Neural progenitor cell (in vitro differentiated cells): ENCODE data around the gene ASIC2. TPM values are rescaled to one million over a fixed set of nuclear protein-coding genes. Genes with fewer than 3 reads are reported as not detected.

Experiments used
- DNase-seq: peaks from one replicate; pipeline ENCODE4 v3.0.0-alpha.2; 2016; ENCODE audit warnings: low spot score
- H2AFZ ChIP-seq: fragments of 200-600 bp; sonication (generic); replicated peaks from 2 replicates; pipeline ENCODE4 v1.6.1; 2016; ENCODE audit warnings: antibody characterized with exemption
- H3F3A ChIP-seq: fragments of 200-600 bp; sonication (generic); 2 replicates; pipeline ENCODE4 v1.6.1; 2016; ENCODE audit warnings: antibody characterized with exemption, low read depth
- H3K27ac ChIP-seq: fragments of 200-600 bp; sonication (generic); 2 replicates; pipeline ENCODE4 v1.5.1; 2016; ENCODE audit warnings: mild to moderate bottlenecking
- H3K27me3 ChIP-seq: fragments of 200-600 bp; sonication (generic); 2 replicates; pipeline ENCODE4 v1.6.1; 2016; ENCODE audit warnings: mild to moderate bottlenecking, moderate library complexity
- H3K36me3 ChIP-seq: fragments of 200-600 bp; sonication (generic); 2 replicates; pipeline ENCODE4 v1.5.1; 2016
- H3K4me1 ChIP-seq: fragments of 200-600 bp; sonication (generic); 2 replicates; pipeline ENCODE4 v1.6.1; 2016; ENCODE audit warnings: mixed run types
- H3K4me2 ChIP-seq: fragments of 200-600 bp; sonication (generic); 2 replicates; pipeline ENCODE4 v1.6.1; 2016
- H3K4me3 ChIP-seq: fragments of 200-600 bp; sonication (generic); 2 replicates; pipeline ENCODE4 v1.5.1; 2016
- H3K79me2 ChIP-seq: fragments of 200-600 bp; sonication (generic); 2 replicates; pipeline ENCODE4 v1.6.1; 2016; ENCODE audit warnings: low read depth
- H3K9ac ChIP-seq: fragments of 200-600 bp; sonication (generic); 2 replicates; pipeline ENCODE4 v1.6.1; 2016
- H3K9me3 ChIP-seq: fragments of 200-600 bp; sonication (generic); 2 replicates; pipeline ENCODE4 v1.5.1; 2016; ENCODE audit warnings: low read depth
- H4K20me1 ChIP-seq: fragments of 200-600 bp; sonication (generic); 2 replicates; pipeline ENCODE4 v1.6.1; 2016; ENCODE audit warnings: low read depth
- H3K27ac Mint-ChIP-seq: 3 replicates; pipeline ENCODE4 v1.8.0; 2021; ENCODE audit warnings: mixed read lengths
- H3K27me3 Mint-ChIP-seq: 2 replicates; pipeline ENCODE4 v1.8.0; 2022; ENCODE audit warnings: low read depth, mild to moderate bottlenecking, inconsistent platforms, moderate library complexity, mixed read lengths; ENCODE audit not compliant: insufficient read depth
- H3K36me3 Mint-ChIP-seq: 3 replicates; pipeline ENCODE4 v1.8.0; 2021; ENCODE audit warnings: mixed read lengths
- H3K4me1 Mint-ChIP-seq: 3 replicates; pipeline ENCODE4 v1.8.0; 2021; ENCODE audit warnings: mixed read lengths
- H3K4me3 Mint-ChIP-seq: 3 replicates; pipeline ENCODE4 v1.8.0; 2021; ENCODE audit warnings: mild to moderate bottlenecking, moderate library complexity, mixed read lengths
- H3K9me3 Mint-ChIP-seq: 3 replicates; pipeline ENCODE4 v1.8.0; 2020; ENCODE audit warnings: mixed read lengths
- CTCF ChIP-seq: fragments of 200-600 bp; sonication (generic); IDR thresholded peaks from 2 replicates; pipeline ENCODE4 v1.5.1; 2017; ENCODE audit warnings: antibody characterized with exemption, mild to moderate bottlenecking
- EZH2 ChIP-seq: fragments of 200-600 bp; sonication (generic); IDR thresholded peaks from 2 replicates; pipeline ENCODE4 v1.6.1; 2017; ENCODE audit warnings: antibody characterized with exemption, mild to moderate bottlenecking, moderate library complexity
- EZH2phosphoT487 ChIP-seq: fragments of 200-600 bp; sonication (generic); IDR thresholded peaks from 2 replicates; pipeline ENCODE4 v1.6.1; 2017; ENCODE audit warnings: antibody characterized with exemption
- total RNA-seq: library from RNA; depleted of rRNA; stranded (reverse); fragments of >200 nt; gene quantifications from 2 replicates; pipeline ENCODE4 v1.2.3, GENCODE V29; 2015; ENCODE audit warnings: low replicate concordance

Gene ASIC2
- total RNA-seq, 1 donor from 2014 or later: 2.3 TPM

GRCh38 chr17:33288954-33289353 lies 4.1 kb downstream of the ASIC2 start:
- Mint-ChIP-seq H3K4me3 (no peak overlapping the region), H3K27me3 (peaks cover 43% of the 10 kb centered on the region), H3K36me3 (no peaks in the 10 kb centered on the region), H3K4me1 (peaks cover 12% of the 10 kb centered on the region), H3K9me3 (no peaks in the 10 kb centered on the region), H3K27ac (no peak overlapping the region)
- Histone ChIP-seq H3K79me2 (no peaks in the 10 kb centered on the region), H3K9ac (no peak overlapping the region), H3K9me3 (no peaks in the 10 kb centered on the region), H3F3A (peaks cover 8% of the 10 kb centered on the region), H3K4me2 (no peak overlapping the region), H3K4me3 (no peak overlapping the region), H3K4me1 (no peaks in the 10 kb centered on the region), H3K27ac (no peak overlapping the region), H3K36me3 (no peaks in the 10 kb centered on the region), H2AFZ (no peak overlapping the region), H3K27me3 (peaks cover 51% of the 10 kb centered on the region), H4K20me1 (no peaks in the 10 kb centered on the region)
- TF ChIP-seq CTCF: no peak
- no peak for TF ChIP-seq EZH2phosphoT487
- no peak for TF ChIP-seq EZH2
- no peak for DNase-seq

GRCh38 chr17:33287096-33287725 lies 5.9 kb downstream of the ASIC2 start:
- Histone ChIP-seq H3K79me2 (no peaks in the 10 kb centered on the region), H3K27ac (no peak overlapping the region), H4K20me1 (no peaks in the 10 kb centered on the region), H3K4me3 (no peak overlapping the region), H3K4me2 (no peak overlapping the region), H3K36me3 (no peaks in the 10 kb centered on the region), H3K27me3 (peaks cover 34% of the 10 kb centered on the region), H3K9ac (no peak overlapping the region), H2AFZ (no peak overlapping the region), H3K9me3 (no peaks in the 10 kb centered on the region), H3K4me1 (no peaks in the 10 kb centered on the region), H3F3A (no peaks in the 10 kb centered on the region)
- H3K9me3 Mint-ChIP-seq: no peaks in the 10 kb centered on the region
- H3K4me1 Mint-ChIP-seq: peaks cover 8% of the 10 kb centered on the region
- H3K4me3 Mint-ChIP-seq: no peak overlapping the region
- H3K27me3 Mint-ChIP-seq: peaks cover 32% of the 10 kb centered on the region
- no peak overlapping the region for H3K27ac Mint-ChIP-seq
- H3K36me3 Mint-ChIP-seq: no peaks in the 10 kb centered on the region
- no peak for DNase-seq
- no peak for TF ChIP-seq CTCF
- TF ChIP-seq EZH2phosphoT487: no peak
- TF ChIP-seq EZH2: no peak

DNA sequence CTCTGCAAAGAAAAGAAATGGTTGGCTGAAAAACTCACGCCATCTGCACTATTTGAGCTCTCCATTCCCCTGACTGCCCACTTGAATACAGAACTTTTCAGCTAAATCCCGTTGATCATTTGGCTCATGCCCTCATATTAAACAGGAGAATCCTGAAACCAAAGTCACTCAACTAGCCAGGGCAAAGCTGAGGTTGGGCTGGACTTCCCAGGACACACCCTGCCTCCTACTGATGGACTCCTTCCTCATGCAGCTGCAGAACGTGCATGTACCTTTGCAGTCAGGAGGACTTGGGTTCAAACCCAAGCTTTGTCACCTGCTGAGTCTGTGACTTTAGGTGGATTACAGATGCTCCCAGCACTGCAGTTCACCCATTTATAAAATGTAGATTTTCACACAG lies 7.7 kb downstream of the ASIC2 start:
- no peak overlapping the region for H3K4me3 Mint-ChIP-seq
- H3K27me3 Mint-ChIP-seq: peaks cover 20% of the 10 kb centered on the region

More for the DNA sequence above, 7.7 kb downstream of the ASIC2 start:
- Histone ChIP-seq H3K9me3 (no peaks in the 10 kb centered on the region), H3K79me2 (no peaks in the 10 kb centered on the region), H3K4me3 (no peak overlapping the region), H3K27me3 (peaks cover 19% of the 10 kb centered on the region), H3F3A (no peaks in the 10 kb centered on the region), H2AFZ (no peak overlapping the region), H3K27ac (no peak overlapping the region), H3K9ac (no peak overlapping the region), H3K36me3 (no peaks in the 10 kb centered on the region), H3K4me2 (no peak overlapping the region), H3K4me1 (no peaks in the 10 kb centered on the region), H4K20me1 (no peaks in the 10 kb centered on the region)
- Mint-ChIP-seq H3K27ac (no peak overlapping the region), H3K36me3 (no peaks in the 10 kb centered on the region), H3K4me1 (peaks cover 4% of the 10 kb centered on the region), H3K9me3 (no peaks in the 10 kb centered on the region)
- TF ChIP-seq CTCF: no peak
- TF ChIP-seq EZH2phosphoT487: no peak
- no peak for TF ChIP-seq EZH2
- no peak for DNase-seq
